GM12878 (cell line): Measurements from ENCODE around the gene PTGR3. TPM values are rescaled to one million over a fixed set of nuclear protein-coding genes. Genes with fewer than 3 reads are reported as not detected.

ENCODE experiments used
- ATAC-seq: fragments of 200-7000 bp; cut with Tn5 transposase; 3 replicates; pipeline ENCODE4 v1.9.1; 2020; ENCODE audit warnings: mild to moderate bottlenecking, moderate library complexity
- BruUV-seq: library from RNA; stranded (reverse); fragments of 400-500 nt; replicated peaks from 2 replicates; lab custom pipeline; 2021; lab: Mats Ljungman, UMichigan
- CTCF ChIA-PET: fragments of 300-600 bp; sonication (Branson Sonifier 250); formaldehyde crosslinking; extraction: SDS; loops from one replicate; lab custom pipeline; 2021; ENCODE audit warnings: inconsistent platforms; lab: Yijun Ruan, JAX
- POLR2A ChIA-PET: fragments of 350-600 bp; formaldehyde crosslinking; extraction: SDS; loops from one replicate; lab custom pipeline; 2021; ENCODE audit warnings: inconsistent platforms; lab: Charles Lee
- RAD21 ChIA-PET: fragments of 300-600 bp; sonication (Branson Sonifier 250); formaldehyde crosslinking; loops from one replicate; lab custom pipeline; 2023; ENCODE audit warnings: antibody characterized with exemption; ENCODE audit not compliant: unreplicated experiment; lab: Charles Lee
- SMC1A ChIA-PET: fragments of 300-600 bp; sonication (Branson Sonifier 250); formaldehyde crosslinking; loops from one replicate; lab custom pipeline; 2023; ENCODE audit not compliant: unreplicated experiment, uncharacterized antibody; lab: Charles Lee
- DNase-seq: peaks from one replicate; pipeline ENCODE4 v3.0.0-alpha.2; 2011; ENCODE audit warnings: low read depth, low spot score
- FAIRE-seq: peaks from 3 replicates; lab custom pipeline; 2011; peaks lifted over from hg19 to GRCh38; lab: Jason Lieb, UNC
- H2AFZ ChIP-seq: 2 replicates; pipeline ENCODE4 v1.6.0; 2011; ENCODE audit warnings: low read depth, low read length, control low read depth; ENCODE audit not compliant: control insufficient read depth
- H3K27ac ChIP-seq: 2 replicates; pipeline ENCODE4 v1.5.1; 2011; ENCODE audit warnings: control low read depth; ENCODE audit not compliant: control insufficient read depth, insufficient read depth
- H3K27me3 ChIP-seq, 2 experiments: replicated peaks in 1 of 2; 2 replicates each; pipeline versions ENCODE4 v1.6.0 to v1.6.1; 2011; ENCODE audit warnings: low read length in 1 of 2; ENCODE audit not compliant: control insufficient read depth in 2 of 2, insufficient read depth in 2 of 2
- H3K36me3 ChIP-seq, 2 experiments: 2 replicates each; pipeline ENCODE4 v1.5.1; 2011; ENCODE audit warnings: low read length in 1 of 2; ENCODE audit not compliant: control insufficient read depth in 2 of 2, insufficient read depth in 2 of 2
- H3K4me1 ChIP-seq: 2 replicates; pipeline ENCODE4 v1.6.1; 2011; ENCODE audit warnings: mild to moderate bottlenecking, low read length, moderate library complexity, mixed read lengths; ENCODE audit not compliant: control insufficient read depth, insufficient read depth
- H3K4me2 ChIP-seq: 2 replicates; pipeline ENCODE4 v1.6.0; 2011; ENCODE audit warnings: control low read depth; ENCODE audit not compliant: control insufficient read depth, insufficient read depth
- H3K4me3 ChIP-seq: fragments of 200-600 bp; sonication (generic); 2 replicates; pipeline ENCODE4 v1.5.1; 2016
- H3K79me2 ChIP-seq: 2 replicates; pipeline ENCODE4 v1.6.0; 2011; ENCODE audit warnings: low read length; ENCODE audit not compliant: control insufficient read depth, insufficient read depth
- H3K9ac ChIP-seq: 2 replicates; pipeline ENCODE4 v1.8.0; 2011; ENCODE audit warnings: low read length, control low read depth, mixed read lengths; ENCODE audit not compliant: control insufficient read depth, insufficient read depth
- H3K9me3 ChIP-seq: replicated peaks from 3 replicates; pipeline ENCODE4 v1.5.1; 2011; ENCODE audit warnings: mild to moderate bottlenecking, low read length; ENCODE audit not compliant: control insufficient read depth, insufficient read depth
- H4K20me1 ChIP-seq: 2 replicates; pipeline ENCODE4 v1.6.0; 2011; ENCODE audit not compliant: control insufficient read depth, insufficient read depth
- ATF2 ChIP-seq: IDR thresholded peaks from 2 replicates; pipeline ENCODE4 v1.6.1; 2012; ENCODE audit warnings: low read length, inconsistent platforms
- CEBPB ChIP-seq, 2 experiments: fragments of 150-350 bp in 1 of 2; IDR thresholded peaks; 2 replicates each; pipeline ENCODE4 v1.6.1; 2012 to 2014; ENCODE audit warnings: low read depth in 2 of 2, low read length in 2 of 2, borderline replicate concordance in 1 of 2, inconsistent platforms in 1 of 2
- CHD1 ChIP-seq: IDR thresholded peaks from 2 replicates; pipeline ENCODE4 v1.6.1; 2012; ENCODE audit warnings: low read depth, low read length, improper control_type of control experiment
- ELK1 ChIP-seq: IDR thresholded peaks from 2 replicates; pipeline ENCODE4 v1.6.1; 2012; ENCODE audit warnings: low read depth, low read length, improper control_type of control experiment
- NKRF ChIP-seq: fragments of 450-650 bp; conservative IDR thresholded peaks from 2 replicates; pipeline ENCODE4 v1.6.1; 2017; ENCODE audit warnings: mild to moderate bottlenecking, moderate library complexity
- NR2C2 ChIP-seq: IDR thresholded peaks from 2 replicates; pipeline ENCODE4 v1.6.1; 2011; ENCODE audit warnings: borderline replicate concordance, low read depth; ENCODE audit not compliant: control insufficient read depth, insufficient read length
- POLR2AphosphoS2 ChIP-seq: IDR thresholded peaks from 2 replicates; pipeline ENCODE4 v1.6.1; 2011; ENCODE audit warnings: low read depth, mild to moderate bottlenecking, low read length, improper control_type of control experiment, moderate library complexity
- RELA ChIP-seq: fragments of 450-650 bp; IDR thresholded peaks from 2 replicates; pipeline ENCODE4 v1.8.0; 2014; ENCODE audit warnings: borderline replicate concordance; ENCODE audit not compliant: partially characterized antibody
- SMC3 ChIP-seq: IDR thresholded peaks from 2 replicates; pipeline ENCODE4 v1.6.1; 2011; ENCODE audit warnings: low read length, improper control_type of control experiment, borderline replicate concordance
- SPI1 ChIP-seq: IDR thresholded peaks from 2 replicates; pipeline ENCODE4 v1.6.1; 2011; ENCODE audit warnings: low read depth, mild to moderate bottlenecking, low read length, moderate library complexity, borderline replicate concordance; ENCODE audit not compliant: insufficient read depth
- ZBTB4 ChIP-seq: fragments of 450-650 bp; formaldehyde crosslinking; IDR thresholded peaks from 2 replicates; pipeline ENCODE4 v1.4.0; 2022; ENCODE audit warnings: mild to moderate bottlenecking, moderate library complexity
- ZNF687 ChIP-seq: fragments of 450-650 bp; IDR thresholded peaks from 2 replicates; pipeline ENCODE4 v1.6.1; 2017; ENCODE audit warnings: mild to moderate bottlenecking, moderate library complexity
- WGBS: methylation state at CpG from one replicate; pipeline ENCODE4 v1.1.6; 2016; ENCODE audit warnings: low lambda C conversion rate; ENCODE audit not compliant: insufficient replicate concordance, insufficient coverage; ENCODE audit errors: missing lambda C conversion rate; 5-methylcytosine and 5-hydroxymethylcytosine counted together
- in situ Hi-C: fragments of 300-500 bp; cut with MboI; formaldehyde crosslinking; loops from 9 replicates; pipeline ENCODE4 v1.14.3; 2018; ENCODE audit warnings: mixed read lengths
- intact Hi-C: fragments of 100-400 bp; cut with micrococcal nuclease; formaldehyde crosslinking; loops from one replicate; pipeline ENCODE4 v1.14.2; 2022; ENCODE audit not compliant: unreplicated experiment
- polyA plus RNA-seq, 11 experiments: library from polyadenylated mRNA; depleted of rRNA in 4 of 11; unstranded in 6 of 11; stranded (reverse) in 5 of 11; fragments of >200 nt; fragmentation: Nextera tagmentation in 4 of 11; fragmentation: Illumina TruSeq in 1 of 11; extraction: Ambion mirVana in 4 of 11; extraction: Trizol in 1 of 11; gene quantifications; 1 replicate in 1 of 11; 2 replicates in 10 of 11; pipeline versions ENCODE4 v1.2.1 to v1.2.3, GENCODE V29; 2011 to 2016; ENCODE audit warnings: inconsistent platforms in 2 of 11, missing spikeins in 2 of 11, low read depth in 1 of 11
- total RNA-seq, 4 experiments: library from RNA; depleted of rRNA in 3 of 4; stranded (reverse); fragments of >200 nt in 3 of 4; fragmentation: Illumina TruSeq in 1 of 4; extraction: Trizol in 1 of 4; gene quantifications; 2 replicates each; pipeline versions ENCODE4 v1.2.1 to v1.2.3, GENCODE V29; 2013 to 2021

PTGR3 gene
- total and polyA plus RNA-seq, 10 of the 15 experiments (the other 5 are each of a cell fraction or from before 2014, with no cell fraction given): 6.2 to 69.8 (median 21.9) TPM

- CTCF ChIA-PET: no interaction called here
- H3K9me3 ChIP-seq: no peaks in the 10 kb centered on the region
- in situ Hi-C loops: no loop called here
- BruUV-seq: no TSS peak
- H3K4me2 ChIP-seq: no peak overlapping the region
- ATAC-seq: peak; percentile 52
- H3K27ac ChIP-seq: no peak overlapping the region
- DNase-seq: no peak
- H3K79me2 ChIP-seq: no peaks in the 10 kb centered on the region; the same call in none of the 2 replicates
- H3K9ac ChIP-seq: no peak overlapping the region
- peaks cover 5% of the 10 kb centered on the region for H3K4me1 ChIP-seq
- intact Hi-C loops: no loop called here
- POLR2A ChIA-PET: no interaction called here
- no peak overlapping the region for H3K4me3 ChIP-seq
- SMC1A ChIA-PET: no interaction called here
- no peaks in the 10 kb centered on the region; a peak in 1 of 4 replicates for H3K36me3 ChIP-seq
- no peak for FAIRE-seq
- no peaks in the 10 kb centered on the region for H4K20me1 ChIP-seq
- 96% methylated on average over 4 of the region's 5 CpGs for WGBS
- no peak overlapping the region for H2AFZ ChIP-seq
- RAD21 ChIA-PET: no interaction called here
- H3K27me3 ChIP-seq: no peaks in the 10 kb centered on the region
- TF ChIP-seq ATF2: no peak
- TF ChIP-seq CHD1: no peak
- TF ChIP-seq ZNF687: no peak
- no peak for TF ChIP-seq NR2C2
- no peak for TF ChIP-seq ZBTB4 (CRISPR knock-in tag)
- TF ChIP-seq POLR2AphosphoS2: no peak
- TF ChIP-seq SMC3: no peak
- TF ChIP-seq ELK1: no peak
- no peak for TF ChIP-seq RELA
- TF ChIP-seq NKRF: no peak
- TF ChIP-seq CEBPB (IDR thresholded peaks at IDR 0.05; ENCODE audit: borderline replicate concordance in 1 of 2, low read depth in 2 of 2, low read length in 2 of 2): no peak
- TF ChIP-seq SPI1: no peak
These were observed 22.1 kb upstream of the PTGR3 start for GRCh38 chr18:75231053-75231406.
